Gastroesophageal sphincter (tissue), 3 donors: ENCODE results near the gene SLC4A5.

Source experiments
- CTCF ChIP-seq, 4 experiments: fragments of 200-600 bp in 2 of 4; fragments of 450-650 bp in 2 of 4; sonication (generic) in 1 of 4; IDR thresholded peaks; one replicate each; pipeline ENCODE4 v1.5.1; 2017 to 2019; ENCODE audit warnings: antibody characterized with exemption in 4 of 4, mild to moderate bottlenecking in 2 of 4, moderate library complexity in 2 of 4
- POLR2A ChIP-seq, 2 donors: fragments of 450-650 bp; IDR thresholded peaks; one replicate each; pipeline ENCODE4 v1.6.1; 2017; ENCODE audit warnings: antibody characterized with exemption in 2 of 2, mild to moderate bottlenecking in 2 of 2, moderate library complexity in 1 of 2

GRCh38 chr2:74369976-74370375 is 26.8 kb upstream of the SLC4A5 start:
- TF ChIP-seq CTCF (IDR thresholded peaks at IDR 0.05) (no peak), POLR2A (IDR thresholded peaks at IDR 0.05) (no peak)
